ENCODE data around the gene PHETA1. TPM values are rescaled to one million over a fixed set of nuclear protein-coding genes. Genes with fewer than 3 reads are reported as not detected.
"Not testable (repeated sequence)": the region's sequence is repeated elsewhere in the genome, so short reads cannot be mapped to it uniquely, and the experiment has no call there.

The PHETA1 gene
- total RNA-seq, 2 experiments from 2014 or later, result 0.93 to 0.98 TPM

DNA sequence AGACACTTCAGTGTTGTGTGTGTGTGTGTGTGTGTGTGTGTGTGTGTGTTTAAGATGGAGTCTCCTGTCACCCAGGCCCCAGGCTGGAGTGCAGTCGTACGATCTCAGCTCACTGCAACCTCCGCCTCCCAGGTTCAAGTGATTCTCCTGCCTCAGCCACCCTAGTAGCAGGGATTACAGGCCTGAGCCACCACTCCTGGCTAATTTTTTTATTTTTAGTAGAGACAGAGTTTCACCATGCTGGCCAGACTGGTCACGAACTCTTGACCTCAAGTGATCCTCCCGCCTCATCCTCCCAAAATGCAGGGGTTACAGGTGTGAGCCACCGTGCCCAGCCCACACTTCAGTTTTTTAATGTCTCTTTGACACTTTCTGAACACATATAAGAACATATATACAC, 32.5 kb downstream of the PHETA1 start:
- DNase-seq; H3K36me3 Mint-ChIP-seq (ENCODE audit: low read depth); H3K27ac Mint-ChIP-seq; H3K4me3 Mint-ChIP-seq; CTCF ChIA-PET; H3K9me3 Mint-ChIP-seq; POLR2A ChIA-PET; H3K4me1 Mint-ChIP-seq; H3K27me3 Mint-ChIP-seq: not testable (repeated sequence)

- Mint-ChIP-seq H3K4me3 (no peak overlapping the region), H3K36me3 (ENCODE audit: low read depth) (no peaks in the 10 kb centered on the region), H3K4me1 (no peaks in the 10 kb centered on the region), H3K9me3 (no peaks in the 10 kb centered on the region), H3K27me3 (peaks cover 5% of the 10 kb centered on the region), H3K27ac (no peak overlapping the region)
- no peak for DNase-seq
- ChIA-PET POLR2A (no interaction called here), CTCF (interaction anchor here (0.6 kb wide), 1 partner anchor 116 kb away, joined by 3 read pairs; no protein-coding TSS in a partner anchor)
These were observed 33.1 kb downstream of the PHETA1 start for GRCh38 chr12:111335811-111336210.

- POLR2A ChIA-PET; DNase-seq; H3K4me1 Mint-ChIP-seq; H3K9me3 Mint-ChIP-seq; H3K36me3 Mint-ChIP-seq (ENCODE audit: low read depth); H3K4me3 Mint-ChIP-seq; H3K27me3 Mint-ChIP-seq; H3K27ac Mint-ChIP-seq: not testable (repeated sequence)
- CTCF ChIA-PET, result interaction anchor here (0.6 kb wide), 1 partner anchor 116 kb away, joined by 3 read pairs; no protein-coding TSS in a partner anchor
These were observed 33.6 kb downstream of the PHETA1 start for GRCh38 chr12:111335301-111335700.

DNA sequence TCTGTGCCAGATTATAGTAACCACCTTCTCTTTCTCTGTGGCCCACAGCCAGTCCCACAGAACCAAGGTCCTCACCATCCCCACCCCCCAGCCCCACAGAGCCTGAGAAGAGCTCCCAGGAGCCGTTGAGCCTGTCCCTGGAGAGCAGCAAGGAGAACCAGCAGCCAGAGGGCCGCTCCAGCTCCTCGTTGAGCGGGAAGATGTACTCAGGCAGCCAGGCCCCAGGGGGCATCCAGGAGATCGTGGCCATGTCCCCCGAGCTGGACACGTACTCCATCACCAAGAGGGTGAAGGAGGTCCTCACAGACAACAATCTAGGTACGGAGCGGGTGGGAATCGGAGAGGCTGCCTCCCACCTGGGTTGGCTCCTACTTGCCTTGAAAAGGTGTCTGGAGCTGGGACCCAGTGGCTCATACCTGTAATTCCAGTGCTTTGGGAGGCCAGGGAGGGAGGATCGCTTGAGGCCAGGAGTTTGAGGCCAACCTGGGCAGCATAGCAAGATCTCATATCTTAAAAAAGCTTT, 34.4 kb downstream of the PHETA1 start:
- Mint-ChIP-seq H3K9me3 (no peaks in the 10 kb centered on the region), H3K4me3 (no peak overlapping the region), H3K27ac (no peak overlapping the region), H3K27me3 (peaks cover 8% of the 10 kb centered on the region), H3K4me1 (no peaks in the 10 kb centered on the region), H3K36me3 (ENCODE audit: low read depth) (no peaks in the 10 kb centered on the region)
- ChIA-PET CTCF (interaction anchor here (0.7 kb wide), 1 partner anchor 204 kb away, joined by 3 read pairs; no protein-coding TSS in a partner anchor), POLR2A (no interaction called here)
- DNase-seq, result no peak

- Mint-ChIP-seq H3K9me3 (no peaks in the 10 kb centered on the region), H3K36me3 (ENCODE audit: low read depth) (no peaks in the 10 kb centered on the region)
- no peak for DNase-seq
These were observed 37.8 kb downstream of the PHETA1 start for GRCh38 chr12:111330800-111331752.

DNA sequence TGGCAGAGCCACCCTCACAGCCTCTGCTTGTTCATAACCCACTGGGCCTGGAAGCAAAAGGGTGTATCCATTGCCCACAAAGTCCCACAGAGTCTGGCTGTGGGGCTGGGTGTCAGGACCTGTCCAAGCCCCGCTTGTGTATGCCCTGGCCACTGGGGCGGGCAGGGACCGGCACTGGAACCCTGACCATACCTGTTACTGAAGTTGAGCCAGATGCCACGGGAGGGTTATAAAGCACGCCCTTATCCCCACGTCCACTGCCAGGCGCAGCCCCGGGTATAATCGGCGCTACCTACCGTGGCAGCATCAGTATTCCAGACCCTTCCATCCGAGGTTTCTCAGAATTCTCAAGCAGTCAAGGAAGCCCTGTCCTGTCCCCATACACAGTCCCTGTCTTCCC, 40.8 kb downstream of the PHETA1 start:
- ChIA-PET CTCF (interaction anchor here (0.6 to 0.7 kb wide), 2 partner anchors 66 to 430 kb away, joined by 3 to 4 read pairs; no protein-coding TSS in a partner anchor), POLR2A (no interaction called here)
- H3K36me3 Mint-ChIP-seq (ENCODE audit: low read depth), result no peaks in the 10 kb centered on the region
- H3K9me3 Mint-ChIP-seq, result no peaks in the 10 kb centered on the region
- peaks cover 8% of the 10 kb centered on the region for H3K27me3 Mint-ChIP-seq
- H3K27ac Mint-ChIP-seq, result no peak overlapping the region
- no peak for DNase-seq
- H3K4me1 Mint-ChIP-seq, result no peaks in the 10 kb centered on the region
- no peak overlapping the region for H3K4me3 Mint-ChIP-seq

More at GRCh38 chr12:111330800-111331752, 37.8 kb downstream of the PHETA1 start:
- H3K4me1 Mint-ChIP-seq, result no peaks in the 10 kb centered on the region
- H3K27ac Mint-ChIP-seq, result no peak overlapping the region
- peaks cover 8% of the 10 kb centered on the region for H3K27me3 Mint-ChIP-seq
- CTCF ChIA-PET, result interaction anchor here (0.7 to 1.8 kb wide), 4 partner anchors 9 to 379 kb away, joined by 3 to 9 read pairs (median 4); no protein-coding TSS in a partner anchor
- no peak overlapping the region for H3K4me3 Mint-ChIP-seq
- POLR2A ChIA-PET, result no interaction called here

GRCh38 chr12:111327474-111327873, 41.4 kb downstream of the PHETA1 start:
- no peaks in the 10 kb centered on the region for H3K4me1 Mint-ChIP-seq
- ChIA-PET CTCF (interaction anchor here (0.6 kb wide), 1 partner anchor 104 kb away, joined by 3 read pairs; no protein-coding TSS in a partner anchor), POLR2A (no interaction called here)
- no peak overlapping the region for H3K27ac Mint-ChIP-seq
- no peaks in the 10 kb centered on the region for H3K9me3 Mint-ChIP-seq
- no peaks in the 10 kb centered on the region for H3K36me3 Mint-ChIP-seq (ENCODE audit: low read depth)
- DNase-seq, result no peak
- peaks cover 6% of the 10 kb centered on the region for H3K27me3 Mint-ChIP-seq
- no peak overlapping the region for H3K4me3 Mint-ChIP-seq

GRCh38 chr12:111322336-111323250, 46.3 kb downstream of the PHETA1 start:
- Mint-ChIP-seq H3K36me3 (ENCODE audit: low read depth) (no peaks in the 10 kb centered on the region), H3K27me3 (no peaks in the 10 kb centered on the region), H3K27ac (no peak overlapping the region), H3K4me3 (no peak overlapping the region), H3K4me1 (no peaks in the 10 kb centered on the region), H3K9me3 (no peaks in the 10 kb centered on the region)
- no peak for DNase-seq
- ChIA-PET POLR2A (no interaction called here), CTCF (no interaction called here)

- no peak overlapping the region for H3K27ac Mint-ChIP-seq
- H3K9me3 Mint-ChIP-seq, result no peaks in the 10 kb centered on the region
- no peaks in the 10 kb centered on the region for H3K36me3 Mint-ChIP-seq (ENCODE audit: low read depth)
- no peak for DNase-seq
- no peak overlapping the region for H3K4me3 Mint-ChIP-seq
- H3K4me1 Mint-ChIP-seq, result no peaks in the 10 kb centered on the region
- CTCF ChIA-PET, result no interaction called here
- H3K27me3 Mint-ChIP-seq, result no peaks in the 10 kb centered on the region
- POLR2A ChIA-PET, result no interaction called here
These were observed 47.6 kb downstream of the PHETA1 start for GRCh38 chr12:111321317-111321716.

DNA sequence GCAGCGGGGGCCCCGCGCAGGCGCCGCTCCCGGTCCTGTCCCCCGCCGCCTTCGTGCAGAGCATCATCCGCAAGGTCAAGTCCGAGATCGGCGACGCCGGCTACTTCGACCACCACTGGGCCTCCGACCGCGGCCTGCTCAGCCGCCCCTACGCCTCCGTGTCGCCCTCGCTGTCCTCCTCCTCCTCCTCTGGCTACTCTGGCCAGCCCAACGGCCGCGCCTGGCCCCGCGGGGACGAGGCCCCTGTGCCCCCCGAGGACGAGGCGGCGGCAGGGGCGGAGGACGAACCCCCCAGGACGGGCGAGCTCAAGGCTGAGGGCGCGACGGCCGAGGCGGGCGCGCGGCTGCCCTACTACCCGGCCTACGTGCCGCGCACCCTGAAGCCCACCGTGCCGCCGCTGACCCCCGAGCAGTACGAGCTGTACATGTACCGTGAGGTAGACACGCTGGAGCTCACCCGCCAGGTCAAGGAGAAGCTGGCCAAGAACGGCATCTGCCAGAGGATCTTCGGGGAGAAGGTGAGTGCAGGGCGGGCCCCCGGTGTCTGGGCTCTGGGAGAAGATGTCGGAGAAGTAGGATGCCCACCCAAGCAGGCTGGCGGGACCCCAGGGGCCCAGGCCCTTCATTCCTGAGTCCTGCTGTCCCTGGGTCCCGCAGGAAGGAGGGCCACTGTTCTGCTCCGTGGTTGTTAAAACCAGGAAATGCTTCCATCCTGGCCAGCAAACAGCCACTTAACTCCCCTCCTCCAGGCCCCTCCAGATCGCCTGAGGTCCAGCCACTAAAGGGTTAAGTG, 48.4 kb downstream of the PHETA1 start:
- ChIA-PET POLR2A (no interaction called here), CTCF (no interaction called here)
- Mint-ChIP-seq H3K27ac (no peak overlapping the region), H3K4me3 (no peak overlapping the region), H3K36me3 (ENCODE audit: low read depth) (no peaks in the 10 kb centered on the region), H3K9me3 (no peaks in the 10 kb centered on the region), H3K4me1 (no peaks in the 10 kb centered on the region), H3K27me3 (no peaks in the 10 kb centered on the region)
- DNase-seq, result no peak

DNA sequence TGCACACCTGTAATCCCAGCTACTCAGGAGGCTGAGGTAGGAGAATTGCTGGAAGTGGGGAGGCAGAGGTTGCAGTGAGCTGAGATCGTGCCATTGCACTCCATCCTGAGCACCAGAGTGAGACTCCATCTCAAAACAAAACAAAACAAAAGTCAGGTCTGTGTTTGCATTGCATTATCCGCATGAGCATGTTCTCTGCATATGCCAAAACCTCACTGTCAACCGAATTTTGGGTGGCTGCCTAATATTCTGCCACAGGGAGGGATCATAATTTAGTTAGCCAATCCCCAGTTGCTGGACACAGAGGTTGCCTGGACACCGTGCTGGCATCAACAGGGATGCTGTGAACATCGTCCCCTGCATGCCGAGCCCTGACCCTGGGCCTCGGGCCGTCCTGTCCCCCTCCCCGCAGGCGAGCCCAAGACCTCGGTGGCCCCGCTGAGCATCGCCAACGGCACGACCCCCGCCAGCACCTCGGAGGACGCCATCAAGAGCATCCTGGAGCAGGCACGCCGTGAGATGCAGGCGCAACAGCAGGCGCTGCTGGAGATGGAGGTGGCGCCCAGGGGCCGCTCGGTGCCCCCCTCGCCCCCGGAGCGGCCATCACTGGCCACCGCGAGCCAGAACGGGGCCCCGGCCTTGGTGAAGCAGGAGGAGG, 49.2 kb downstream of the PHETA1 start:
- Mint-ChIP-seq H3K4me3 (no peak overlapping the region), H3K27ac (no peak overlapping the region), H3K9me3 (no peaks in the 10 kb centered on the region), H3K36me3 (ENCODE audit: low read depth) (no peaks in the 10 kb centered on the region), H3K4me1 (no peaks in the 10 kb centered on the region), H3K27me3 (peaks cover 3% of the 10 kb centered on the region)
- CTCF ChIA-PET, result no interaction called here
- POLR2A ChIA-PET, result no interaction called here
- DNase-seq, result no peak

- Mint-ChIP-seq H3K9me3 (no peaks in the 10 kb centered on the region), H3K27ac (no peak overlapping the region), H3K27me3 (peaks cover 5% of the 10 kb centered on the region), H3K36me3 (ENCODE audit: low read depth) (no peaks in the 10 kb centered on the region), H3K4me1 (no peaks in the 10 kb centered on the region), H3K4me3 (no peak overlapping the region)
- no peak for DNase-seq
- ChIA-PET POLR2A (no interaction called here), CTCF (no interaction called here)
These were observed 50.4 kb downstream of the PHETA1 start for GRCh38 chr12:111318450-111318849.
